Activated CD8-positive, alpha-beta T cell treated with anti-CD3 and anti-CD28 coated beads for 36 hours (primary cell): ENCODE results near the gene RDH5. TPM values are rescaled to one million over a fixed set of nuclear protein-coding genes. Genes with fewer than 3 reads are reported as not detected.

Source experiments
- ATAC-seq: fragments of 200-7000 bp; cut with Tn5 transposase; one replicate; pipeline ENCODE4 v1.10.0; 2021; ENCODE audit warnings: mild to moderate bottlenecking, moderate library complexity
- CTCF ChIA-PET: fragments of 350-600 bp; sonication (Branson Sonifier 250); formaldehyde crosslinking; loops from one replicate; lab custom pipeline; 2021; ENCODE audit warnings: antibody characterized with exemption; lab: Charles Lee
- POLR2A ChIA-PET: fragments of 350-600 bp; sonication (Branson Sonifier 250); formaldehyde crosslinking; loops from one replicate; lab custom pipeline; 2021; ENCODE audit warnings: antibody characterized with exemption; lab: Charles Lee
- DNase-seq: peaks from one replicate; pipeline ENCODE4 v3.0.0-alpha.2; 2020
- H3K27ac Mint-ChIP-seq: one replicate; pipeline ENCODE4 v1.8.0; 2021; ENCODE audit warnings: mild to moderate bottlenecking, mixed read lengths
- H3K27me3 Mint-ChIP-seq: one replicate; pipeline ENCODE4 v1.8.0; 2021; ENCODE audit warnings: mixed read lengths
- H3K36me3 Mint-ChIP-seq: one replicate; pipeline ENCODE4 v1.8.0; 2021; ENCODE audit warnings: low read depth, mixed read lengths
- H3K4me1 Mint-ChIP-seq: one replicate; pipeline ENCODE4 v1.8.0; 2021; ENCODE audit warnings: low read depth, mixed read lengths
- H3K4me3 Mint-ChIP-seq: one replicate; pipeline ENCODE4 v1.8.0; 2021; ENCODE audit warnings: mild to moderate bottlenecking, moderate library complexity, mixed read lengths
- H3K9me3 Mint-ChIP-seq: one replicate; pipeline ENCODE4 v1.8.0; 2021; ENCODE audit warnings: mixed read lengths
- intact Hi-C: fragments of 100-400 bp; cut with micrococcal nuclease; formaldehyde crosslinking; loops from one replicate; pipeline ENCODE4 v1.10.0; 2022
- total RNA-seq, 2 experiments: library from RNA; stranded (reverse); gene quantifications; one replicate each; pipeline ENCODE4 v1.2.3, GENCODE V29; 2021
- TF ChIP-seq, protein P1 (sequence below): fragments of 200-600 bp; IDR thresholded peaks from one replicate; pipeline ENCODE4 v1.8.0; 2022; ENCODE audit warnings: antibody characterized with exemption, mild to moderate bottlenecking

RDH5 gene
- total RNA-seq, 2 experiments from 2014 or later: 5.3 to 6.8 TPM

GRCh38 chr12:55702861-55703260 is 17.3 kb upstream of the RDH5 start:
- ChIA-PET POLR2A (interaction anchor here (1.1 kb wide), 1 partner anchor 14 kb away, joined by 4 read pairs; the partner anchor contains the start of gene BLOC1S1), CTCF (no interaction called here)
- peaks cover 6% of the 10 kb centered on the region for H3K4me1 Mint-ChIP-seq
- no peaks in the 10 kb centered on the region for H3K36me3 Mint-ChIP-seq
- H3K4me3 Mint-ChIP-seq: no peak overlapping the region
- TF ChIP-seq, protein P1, sequence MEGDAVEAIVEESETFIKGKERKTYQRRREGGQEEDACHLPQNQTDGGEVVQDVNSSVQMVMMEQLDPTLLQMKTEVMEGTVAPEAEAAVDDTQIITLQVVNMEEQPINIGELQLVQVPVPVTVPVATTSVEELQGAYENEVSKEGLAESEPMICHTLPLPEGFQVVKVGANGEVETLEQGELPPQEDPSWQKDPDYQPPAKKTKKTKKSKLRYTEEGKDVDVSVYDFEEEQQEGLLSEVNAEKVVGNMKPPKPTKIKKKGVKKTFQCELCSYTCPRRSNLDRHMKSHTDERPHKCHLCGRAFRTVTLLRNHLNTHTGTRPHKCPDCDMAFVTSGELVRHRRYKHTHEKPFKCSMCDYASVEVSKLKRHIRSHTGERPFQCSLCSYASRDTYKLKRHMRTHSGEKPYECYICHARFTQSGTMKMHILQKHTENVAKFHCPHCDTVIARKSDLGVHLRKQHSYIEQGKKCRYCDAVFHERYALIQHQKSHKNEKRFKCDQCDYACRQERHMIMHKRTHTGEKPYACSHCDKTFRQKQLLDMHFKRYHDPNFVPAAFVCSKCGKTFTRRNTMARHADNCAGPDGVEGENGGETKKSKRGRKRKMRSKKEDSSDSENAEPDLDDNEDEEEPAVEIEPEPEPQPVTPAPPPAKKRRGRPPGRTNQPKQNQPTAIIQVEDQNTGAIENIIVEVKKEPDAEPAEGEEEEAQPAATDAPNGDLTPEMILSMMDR: no peak
- DNase-seq (no peak), ATAC-seq (no peak)
- no peak overlapping the region for H3K27ac Mint-ChIP-seq
- intact Hi-C loops: no loop called here
- H3K27me3 Mint-ChIP-seq: peaks cover 9% of the 10 kb centered on the region
- no peaks in the 10 kb centered on the region for H3K9me3 Mint-ChIP-seq

DNA sequence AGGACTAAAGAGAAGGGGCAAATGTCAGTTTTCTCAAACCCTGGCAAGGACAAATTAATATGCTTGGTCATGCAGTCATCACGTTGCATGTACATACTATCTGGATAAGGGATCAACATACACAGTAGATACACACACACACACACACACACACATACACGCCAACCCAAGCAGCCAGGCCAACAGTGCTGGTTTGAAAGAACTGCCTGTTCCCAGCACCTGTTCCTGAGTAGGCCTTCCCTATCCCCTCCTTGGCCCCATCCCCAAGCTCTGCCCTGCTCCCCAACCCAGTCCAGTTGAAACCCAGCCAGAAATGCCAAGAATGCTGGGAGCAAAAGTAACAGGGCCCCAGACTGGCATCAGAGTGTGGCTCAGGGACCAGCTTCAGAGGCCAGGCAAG is 16.9 kb upstream of the RDH5 start:
- H3K27ac Mint-ChIP-seq: no peak overlapping the region
- intact Hi-C loops: no loop called here
- no peaks in the 10 kb centered on the region for H3K9me3 Mint-ChIP-seq
- DNase-seq (no peak), ATAC-seq (no peak)
- peaks cover 9% of the 10 kb centered on the region for H3K4me1 Mint-ChIP-seq
- no peaks in the 10 kb centered on the region for H3K36me3 Mint-ChIP-seq
- POLR2A ChIA-PET: interaction anchor here (1.1 kb wide), 1 partner anchor 13 kb away, joined by 4 read pairs; the partner anchor contains the start of gene BLOC1S1
- TF ChIP-seq, protein P1: no peak
- H3K4me3 Mint-ChIP-seq: no peak overlapping the region
- CTCF ChIA-PET: no interaction called here
- H3K27me3 Mint-ChIP-seq: peaks cover 12% of the 10 kb centered on the region

- ChIA-PET CTCF (interaction anchor here (1.9 kb wide), 1 partner anchor 8 kb away, joined by 8 read pairs; no protein-coding TSS in a partner anchor), POLR2A (interaction anchor here (1.1 kb wide), 1 partner anchor 12 kb away, joined by 4 read pairs; the partner anchor contains the start of gene BLOC1S1)
- ATAC-seq (no peak), DNase-seq (no peak)
- Mint-ChIP-seq H3K27me3 (peaks cover 20% of the 10 kb centered on the region), H3K4me3 (no peak overlapping the region), H3K27ac (no peak overlapping the region), H3K36me3 (no peaks in the 10 kb centered on the region), H3K9me3 (no peaks in the 10 kb centered on the region), H3K4me1 (peaks cover 12% of the 10 kb centered on the region)
- TF ChIP-seq, protein P1: no peak
- intact Hi-C loops: no loop called here
These were observed 16.1 kb upstream of the RDH5 start for GRCh38 chr12:55703901-55704761.

GRCh38 chr12:55704824-55705718 is 15.1 kb upstream of the RDH5 start:
- POLR2A ChIA-PET: interaction anchor here (1.3 to 2.8 kb wide), 2 partner anchors 11 to 12 kb away, joined by 4 to 13 read pairs; partner anchors contain the start of gene BLOC1S1
- intact Hi-C loops: no loop called here
- no peak for DNase-seq

More at GRCh38 chr12:55704824-55705718, 15.1 kb upstream of the RDH5 start:
- no peaks in the 10 kb centered on the region for H3K9me3 Mint-ChIP-seq
- peaks cover 12% of the 10 kb centered on the region for H3K4me1 Mint-ChIP-seq
- no peaks in the 10 kb centered on the region for H3K36me3 Mint-ChIP-seq
- H3K4me3 Mint-ChIP-seq: no peak overlapping the region
- CTCF ChIA-PET: interaction anchor here (0.8 to 2.3 kb wide), 7 partner anchors 9 to 47 kb away, joined by 3 to 10 read pairs (median 6); partner anchors contain the start of gene BLOC1S1
- TF ChIP-seq, protein P1: no peak
- no peak for ATAC-seq
- H3K27ac Mint-ChIP-seq: no peak overlapping the region
- peaks cover 22% of the 10 kb centered on the region for H3K27me3 Mint-ChIP-seq
